HG03103 (cell line): Measurements from ENCODE around the gene MPL.

ENCODE experiments used
- ATAC-seq: cut with Tn5 transposase; IDR thresholded peaks from one replicate; pipeline ENCODE4 v1.9.1; 2021; ENCODE audit warnings: low read depth; ENCODE audit not compliant: unreplicated experiment

Gene MPL

DNA sequence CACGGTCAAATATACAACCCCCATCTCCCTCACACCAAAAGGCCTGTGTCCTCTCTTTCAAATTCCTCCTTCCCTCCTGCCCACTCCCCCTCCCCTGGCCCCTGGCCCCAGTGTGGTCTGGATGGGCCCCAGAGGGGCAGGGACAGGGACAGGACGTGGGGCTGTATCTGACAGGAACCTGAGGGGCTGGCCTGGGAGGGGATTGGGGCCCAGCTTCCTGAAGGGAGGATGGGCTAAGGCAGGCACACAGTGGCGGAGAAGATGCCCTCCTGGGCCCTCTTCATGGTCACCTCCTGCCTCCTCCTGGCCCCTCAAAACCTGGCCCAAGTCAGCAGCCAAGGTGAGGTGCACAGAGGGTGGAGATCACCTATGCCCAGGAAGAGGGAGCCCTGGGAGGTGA is at the start of gene MPL:
Gene MPL, plus strand, starts transcription at position 231 of the 400 bp plus-strand sequence. Its CDS starts 31 bp downstream, at position 262.
- ATAC-seq, result no peak

DNA sequence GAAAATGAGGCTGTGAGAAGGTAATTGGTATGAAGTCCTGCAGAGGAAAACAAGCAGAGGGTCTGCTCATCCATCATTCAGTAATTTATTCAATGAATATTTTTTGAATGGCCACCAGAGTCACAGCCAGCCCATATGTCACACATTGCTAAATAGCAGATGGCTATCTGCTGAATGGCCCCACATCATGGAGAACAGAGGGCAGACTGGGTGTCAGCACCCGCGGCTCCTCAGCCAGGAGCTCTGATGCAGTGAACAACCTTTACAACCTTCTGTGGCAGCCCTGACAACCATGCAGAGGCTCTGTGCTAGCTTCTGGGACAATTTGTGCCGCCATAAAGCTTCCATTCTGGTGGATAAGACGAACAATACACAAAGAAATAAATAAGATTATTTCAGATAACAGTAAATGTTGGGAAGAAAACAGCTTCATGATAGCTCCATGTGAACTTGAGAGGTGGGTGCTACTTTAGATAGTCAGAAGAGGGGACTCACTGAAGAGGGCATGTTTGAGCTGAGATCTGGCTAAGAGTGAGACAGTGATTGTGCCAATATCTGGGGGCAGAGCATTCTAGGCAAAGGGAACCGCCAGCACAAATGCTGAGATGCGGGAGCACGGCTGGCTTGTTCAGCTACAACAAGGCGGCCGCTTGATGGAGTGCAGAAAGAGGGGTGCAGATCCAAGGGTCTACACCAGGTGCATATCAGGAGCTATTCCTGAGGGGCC is 49.4 kb upstream of the MPL start:
- no peak for ATAC-seq

DNA sequence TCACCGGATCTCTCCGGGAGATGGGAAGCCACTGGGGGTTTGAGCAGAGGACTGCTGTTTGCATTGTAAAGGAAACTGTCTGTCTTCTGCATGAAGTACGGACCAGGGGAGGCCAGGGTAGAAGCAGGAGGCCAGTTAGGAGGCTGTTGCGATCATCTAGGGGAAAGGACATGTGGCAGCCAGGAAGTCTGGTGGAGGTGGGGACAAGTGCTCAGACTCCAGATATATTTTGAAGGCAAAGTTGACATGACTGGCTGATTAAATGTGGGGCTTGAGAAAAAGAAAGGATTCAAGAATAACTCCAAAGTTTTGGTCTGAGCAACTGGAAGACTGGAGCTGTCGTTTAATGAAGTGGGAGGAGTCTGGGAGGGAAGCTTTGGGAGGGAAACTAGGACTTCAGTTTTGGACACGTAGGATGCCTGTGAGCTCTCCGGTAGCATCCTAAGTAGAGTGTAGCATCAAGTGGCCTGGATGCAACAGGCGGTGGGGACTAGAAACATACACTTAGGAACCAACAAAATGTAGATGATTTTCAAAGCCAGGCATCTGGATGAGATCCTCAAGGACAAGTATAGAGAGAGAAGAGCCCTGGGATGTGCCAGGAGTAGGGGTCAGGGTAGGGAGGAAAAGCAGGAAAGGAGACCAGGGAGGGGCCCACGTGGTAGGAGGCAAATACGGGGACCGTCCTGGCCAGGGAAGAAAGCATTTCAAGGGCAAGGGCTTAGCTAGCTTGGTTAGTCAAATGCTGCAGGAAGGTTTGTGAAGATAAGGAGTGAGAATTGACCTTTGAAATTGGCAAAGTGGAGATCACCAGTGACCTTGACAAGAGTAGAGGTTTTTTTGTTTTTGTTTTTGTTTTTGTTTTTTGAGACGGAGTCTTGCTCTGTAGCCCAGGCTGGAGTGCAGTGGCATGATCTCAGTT is 48.6 kb upstream of the MPL start:
- no peak for ATAC-seq

DNA sequence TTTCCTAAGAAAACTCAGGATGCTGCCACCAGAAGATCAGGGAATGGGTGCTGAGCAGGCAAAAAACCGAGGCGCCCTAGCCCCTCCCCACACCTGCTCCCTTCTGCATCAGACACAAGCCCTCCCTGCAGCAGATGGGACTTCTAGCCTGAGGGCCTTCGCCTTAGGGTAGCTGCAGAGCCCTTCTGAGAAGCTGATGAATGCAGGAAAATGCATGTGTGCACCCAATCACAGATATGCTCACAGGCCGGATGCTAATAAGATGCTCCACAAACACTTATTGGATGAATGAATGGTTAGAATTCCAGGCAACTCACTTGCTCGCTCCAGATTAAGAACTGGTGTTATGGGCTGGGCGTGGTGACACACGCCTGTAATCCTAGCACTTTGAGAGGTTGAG is 45.4 kb upstream of the MPL start:
- no peak for ATAC-seq

DNA sequence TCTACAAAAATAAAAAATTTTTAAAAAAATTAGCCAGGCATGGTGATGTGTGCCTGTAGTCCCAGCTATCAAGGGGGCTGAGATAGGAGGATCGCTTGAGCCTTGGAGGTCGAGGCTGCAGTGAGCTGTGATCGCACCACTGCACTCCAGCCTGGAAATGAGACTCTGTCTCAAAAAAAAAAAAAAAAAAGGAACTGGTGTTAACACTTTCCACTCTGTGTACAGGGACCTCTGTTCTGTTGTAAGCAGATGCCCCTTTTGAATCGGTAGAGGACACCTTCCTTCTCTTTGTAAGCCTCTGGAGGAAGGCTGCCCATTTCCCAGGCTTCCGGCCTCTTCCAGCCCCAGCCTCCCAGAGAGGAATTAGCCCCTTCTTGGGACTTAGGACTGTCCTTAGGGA is 44.9 kb upstream of the MPL start:
- no peak for ATAC-seq

DNA sequence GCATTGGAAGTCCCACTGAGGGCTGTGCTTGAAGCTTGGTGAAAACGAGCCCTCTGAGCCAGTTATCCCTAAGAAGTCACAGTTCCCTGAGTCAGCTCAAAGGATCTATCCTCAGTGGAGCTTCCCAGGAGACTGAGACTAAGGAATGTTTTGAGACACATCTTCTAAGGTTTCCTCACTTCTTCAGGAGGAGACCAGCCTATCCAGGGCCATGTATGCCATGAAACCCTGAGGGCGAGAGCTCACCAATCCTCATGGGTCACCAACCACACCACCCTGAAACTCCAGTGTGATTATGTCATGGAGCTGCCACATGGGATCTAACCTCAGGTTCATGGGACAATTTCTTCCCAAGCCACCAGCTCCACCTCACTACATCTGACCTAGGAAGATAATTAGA is 44.4 kb upstream of the MPL start:
- ATAC-seq, result no peak

DNA sequence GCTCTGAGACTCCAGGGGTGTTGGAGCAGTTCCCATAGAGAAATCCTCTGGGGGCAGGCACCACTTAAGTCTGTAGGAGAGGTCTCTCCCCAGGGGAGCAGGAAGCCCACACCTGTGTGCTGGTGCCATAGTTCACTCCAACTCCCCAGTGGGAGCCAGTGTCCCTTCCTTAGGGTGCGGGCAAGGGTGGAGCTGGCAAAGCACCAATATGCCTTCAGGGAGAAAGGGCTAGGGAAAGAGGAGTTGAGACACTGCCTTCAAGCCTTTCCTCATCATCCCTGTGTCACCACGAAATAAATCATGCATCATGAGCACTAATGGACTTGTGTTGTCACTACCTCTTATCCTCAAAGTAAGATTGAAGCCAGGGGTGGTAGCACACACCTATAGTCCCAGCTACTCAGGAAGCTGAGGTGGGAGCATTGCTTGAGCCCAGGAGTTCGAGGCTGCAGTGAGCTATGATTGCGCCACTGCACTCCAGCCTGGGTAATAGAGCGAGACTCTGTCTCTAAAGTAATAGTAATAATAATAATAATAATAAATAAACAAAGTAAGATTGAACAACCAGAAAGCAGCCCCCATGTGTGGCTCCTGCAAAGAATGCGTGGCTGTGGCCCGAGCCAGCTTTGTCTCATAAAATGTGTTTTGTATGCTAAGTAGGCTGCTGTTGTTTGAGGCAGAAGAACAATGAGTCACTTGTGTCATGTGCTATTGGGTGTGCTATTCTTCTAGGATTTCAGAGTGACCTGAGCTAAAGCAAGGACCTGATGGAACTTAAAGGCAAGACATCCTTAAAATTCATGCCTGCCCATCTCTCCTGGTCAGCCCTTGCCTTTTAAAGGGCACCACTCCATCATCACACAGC is 43.5 kb upstream of the MPL start:
- no peak for ATAC-seq

DNA sequence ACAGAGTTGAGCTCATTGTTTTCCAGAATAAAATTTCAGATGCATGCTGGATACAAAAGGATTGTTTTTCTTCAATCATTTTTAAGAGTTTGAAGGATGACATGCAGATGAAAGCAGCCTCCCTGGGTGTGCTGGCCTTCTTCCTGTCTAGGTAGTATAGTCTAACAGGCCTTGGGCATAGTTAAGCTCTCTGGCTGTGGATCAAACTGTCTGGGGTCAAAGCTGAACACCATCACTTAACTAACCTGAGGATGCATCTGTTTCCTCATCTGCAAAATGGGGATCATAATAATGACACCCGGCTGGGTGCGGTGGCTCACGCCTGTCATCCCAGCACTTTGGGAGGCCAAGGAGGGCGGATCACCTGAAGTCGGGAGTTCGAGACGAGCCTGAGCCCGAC is 42.9 kb upstream of the MPL start:
- ATAC-seq, result no peak

DNA sequence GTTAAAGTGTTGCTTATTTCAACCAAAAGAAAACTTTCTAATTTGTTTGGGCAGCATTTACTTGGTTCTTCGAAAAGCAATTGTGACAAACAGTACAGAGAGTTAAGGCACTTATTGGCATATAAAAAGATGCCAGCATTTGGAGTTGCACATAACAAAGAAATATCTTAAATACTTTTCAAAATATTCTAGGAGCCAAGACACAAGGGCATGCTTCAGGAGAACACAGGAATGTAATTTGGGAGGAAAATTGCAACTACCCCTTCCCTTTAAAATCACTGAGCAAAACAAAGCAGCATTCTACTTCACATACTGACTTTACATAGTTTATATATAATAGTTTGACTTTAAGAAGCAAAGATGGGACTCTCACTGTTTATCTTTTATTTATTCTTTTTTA is 41.4 kb upstream of the MPL start:
- ATAC-seq, result no peak

DNA sequence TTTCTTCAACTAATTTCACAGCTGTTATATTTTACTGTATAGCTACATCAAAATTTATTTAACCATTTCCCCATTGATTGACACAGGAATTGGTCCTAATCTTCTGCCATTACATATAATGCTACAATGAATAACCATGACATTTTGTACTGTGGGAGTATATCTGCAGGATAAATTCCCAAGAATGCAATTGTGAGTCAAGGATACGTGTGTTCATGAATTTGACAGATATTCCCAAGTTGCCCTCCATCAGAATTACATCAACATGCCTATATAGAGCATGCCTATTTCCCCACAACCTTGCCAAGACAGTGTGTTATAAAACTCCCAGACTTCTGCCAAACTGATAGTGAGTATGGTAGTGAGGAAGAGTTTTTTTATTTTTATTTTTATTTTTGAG is 39.6 kb upstream of the MPL start:
- no peak for ATAC-seq

DNA sequence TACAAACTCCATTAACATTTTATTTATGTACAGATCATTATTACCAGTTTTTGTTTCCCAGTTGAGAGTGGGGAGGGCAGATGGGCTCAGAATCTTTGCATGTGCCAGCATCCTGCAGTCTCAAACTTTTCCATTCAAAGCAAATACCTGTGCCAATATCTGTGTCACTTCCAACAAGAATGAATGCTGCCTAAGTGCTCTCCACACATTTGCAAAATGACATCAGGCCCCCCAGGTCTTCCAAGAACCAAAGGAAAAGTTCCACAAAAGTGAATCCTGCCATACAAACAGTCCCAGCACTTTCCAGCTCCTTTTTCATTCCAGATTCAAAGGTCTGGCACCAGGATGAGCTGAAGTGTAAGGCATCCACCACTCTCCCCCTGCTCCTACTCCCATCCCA is 38.5 kb upstream of the MPL start:
- no peak for ATAC-seq

DNA sequence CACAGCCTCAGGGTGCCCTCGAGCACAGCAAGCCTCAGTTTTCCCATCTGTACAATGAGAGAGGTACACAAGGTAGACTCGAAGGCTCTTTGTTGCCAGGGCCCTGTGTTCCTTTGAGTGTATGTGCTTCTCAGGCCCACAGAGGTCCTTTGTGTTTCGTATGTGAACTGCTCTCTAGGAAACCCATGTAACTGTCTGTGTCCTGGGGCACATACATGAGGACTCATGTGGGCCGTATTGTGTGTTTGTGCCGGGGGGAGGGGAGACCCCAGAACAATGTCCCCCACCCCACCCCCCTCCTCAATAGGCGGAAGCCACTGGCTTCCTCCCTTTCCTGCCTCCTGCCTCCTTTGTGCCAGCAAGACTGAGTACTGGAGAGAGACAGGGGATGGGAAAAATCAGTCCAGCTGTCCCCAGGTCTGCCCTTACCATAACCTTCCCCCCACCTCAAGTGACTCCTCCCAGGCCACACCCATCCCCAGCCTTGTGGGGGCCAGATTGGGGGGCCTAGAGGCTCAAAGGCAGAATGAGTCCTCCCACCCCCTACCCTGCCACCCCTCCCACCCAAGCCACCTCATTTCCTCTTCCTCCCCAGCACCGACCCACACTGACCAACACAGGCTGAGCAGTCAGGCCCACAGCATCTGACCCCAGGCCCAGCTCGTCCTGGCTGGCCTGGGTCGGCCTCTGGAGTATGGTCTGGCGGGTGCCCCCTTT is 37.1 kb upstream of the MPL start, which contains the start of gene TIE1:
Gene TIE1, plus strand, starts transcription at position 605 of the 717 bp plus-strand sequence. Its CDS starts 90 bp downstream, at position 695.
- ATAC-seq, result no peak

DNA sequence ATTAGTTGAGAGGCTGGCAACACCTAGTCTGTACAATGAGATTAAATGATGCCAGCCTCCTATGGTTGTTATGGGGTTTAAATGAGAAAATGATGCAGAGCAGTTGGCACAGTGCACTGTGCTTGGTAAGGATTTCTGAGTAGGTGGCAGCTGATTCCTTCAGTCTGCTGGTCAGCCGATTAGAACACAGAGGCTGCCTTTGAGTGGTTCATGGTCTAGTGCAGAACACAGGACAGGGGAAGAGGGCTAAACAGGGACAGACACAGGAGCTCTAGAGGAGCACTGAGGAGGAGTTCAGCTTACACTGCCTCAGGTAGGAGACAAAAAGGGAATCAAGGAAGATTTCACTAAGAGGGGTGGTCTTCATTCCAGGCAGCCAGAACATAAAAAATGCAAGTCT is 35.4 kb upstream of the MPL start:
- no peak for ATAC-seq

DNA sequence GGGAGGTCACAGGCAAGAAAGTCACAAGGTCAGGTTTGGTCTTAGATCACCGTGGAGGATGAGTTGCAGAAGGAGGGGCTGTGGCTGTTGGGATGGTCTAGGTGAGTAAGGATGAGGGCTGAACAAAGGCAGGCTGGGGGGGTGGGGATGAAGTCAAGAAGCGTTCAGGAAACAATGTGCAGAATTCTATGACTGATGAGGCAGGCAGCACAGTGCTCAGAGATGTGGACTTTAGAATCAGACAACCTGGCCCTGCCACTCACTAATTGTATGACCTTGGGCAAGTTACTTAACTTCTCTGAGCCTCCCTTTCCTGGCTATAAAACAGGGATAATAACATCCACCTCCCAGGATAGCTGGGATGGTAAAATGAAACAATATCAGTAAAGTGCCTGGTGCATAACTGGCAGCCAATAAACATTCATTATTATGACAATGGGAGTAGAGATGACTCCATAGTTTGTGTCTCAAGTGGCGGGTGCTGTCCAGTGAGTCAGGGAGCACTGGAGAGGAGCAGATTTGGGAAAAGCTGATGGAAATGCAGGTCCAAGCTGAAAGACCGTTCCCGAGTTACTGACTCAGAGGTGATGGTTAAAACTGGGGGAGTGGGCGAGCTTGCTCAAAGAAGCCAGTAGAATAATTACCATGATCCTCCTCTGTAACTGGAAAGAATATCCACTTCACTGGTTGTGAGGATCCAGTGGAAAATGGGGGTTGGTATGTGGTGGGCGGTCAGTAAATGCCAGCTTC is 34.7 kb upstream of the MPL start:
- ATAC-seq, result no peak

DNA sequence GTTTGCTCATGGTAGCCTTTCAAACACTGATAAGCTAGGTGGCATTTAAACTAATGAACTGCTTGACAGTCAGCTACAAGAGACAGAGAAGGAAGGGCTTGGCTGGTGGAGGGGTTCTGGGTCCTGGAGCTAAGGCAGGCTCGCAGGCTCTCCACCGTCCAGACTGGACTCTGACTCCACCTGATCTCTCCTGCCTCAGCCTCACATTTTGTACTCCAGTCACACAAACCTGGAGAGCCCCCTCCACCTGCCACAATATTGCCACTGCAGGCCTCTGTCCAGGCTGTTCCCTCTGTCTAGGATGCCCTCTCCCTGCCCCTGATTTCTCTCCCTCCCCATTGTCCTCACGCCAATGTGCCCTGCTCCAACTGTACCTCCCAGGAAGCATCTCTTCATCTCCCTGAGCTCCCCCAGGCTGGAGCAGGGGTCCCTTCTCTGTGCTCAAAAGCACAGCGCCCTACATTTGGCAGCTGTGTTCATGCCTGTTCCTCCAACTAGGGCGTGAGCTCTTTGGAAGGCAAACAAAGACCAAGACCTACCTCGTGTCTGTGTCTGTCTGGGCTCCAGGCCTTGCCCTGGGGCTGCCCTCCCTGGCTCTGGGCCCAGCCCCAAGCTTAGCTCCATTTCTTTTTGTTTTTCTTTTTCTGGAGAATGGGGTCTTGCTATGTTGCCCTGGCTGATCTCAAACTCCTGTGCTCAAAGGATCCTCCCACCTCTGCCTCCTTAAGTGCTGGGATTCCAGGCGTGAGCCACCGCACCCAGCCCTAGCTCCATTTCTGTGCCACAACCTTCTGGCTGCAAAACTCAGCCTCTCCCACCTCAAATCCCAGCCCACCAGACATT is 33.9 kb upstream of the MPL start:
- ATAC-seq, result no peak

DNA sequence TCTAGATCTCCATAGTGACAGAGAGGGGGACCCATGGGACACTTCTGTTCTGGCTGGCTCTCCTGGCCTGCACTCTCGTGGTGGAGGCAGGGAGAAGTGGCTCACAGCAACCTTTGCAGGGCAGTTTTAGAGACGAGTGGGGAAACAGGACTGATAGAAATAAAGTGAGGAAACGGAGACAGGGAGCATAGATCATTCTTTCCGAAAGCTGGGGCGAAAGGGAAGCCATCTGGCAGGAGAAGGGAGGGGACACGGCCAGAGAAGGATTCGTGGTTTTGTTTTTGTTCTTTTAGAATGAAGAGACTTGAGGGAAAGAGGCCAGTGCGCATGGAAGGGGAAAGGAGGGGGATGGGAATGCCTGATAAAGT is 33.3 kb upstream of the MPL start:
- ATAC-seq, result no peak

DNA sequence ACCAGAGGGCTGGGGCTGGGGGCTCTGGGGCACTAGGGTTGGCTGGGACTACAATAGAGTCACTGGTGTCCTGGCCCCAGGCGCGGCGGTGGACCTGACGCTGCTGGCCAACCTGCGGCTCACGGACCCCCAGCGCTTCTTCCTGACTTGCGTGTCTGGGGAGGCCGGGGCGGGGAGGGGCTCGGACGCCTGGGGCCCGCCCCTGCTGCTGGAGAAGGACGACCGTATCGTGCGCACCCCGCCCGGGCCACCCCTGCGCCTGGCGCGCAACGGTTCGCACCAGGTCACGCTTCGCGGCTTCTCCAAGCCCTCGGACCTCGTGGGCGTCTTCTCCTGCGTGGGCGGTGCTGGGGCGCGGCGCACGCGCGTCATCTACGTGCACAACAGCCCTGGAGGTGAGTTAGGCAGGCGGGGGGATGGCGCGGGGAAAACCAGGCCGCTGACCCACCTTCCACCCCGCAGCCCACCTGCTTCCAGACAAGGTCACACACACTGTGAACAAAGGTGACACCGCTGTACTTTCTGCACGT is 32.8 kb upstream of the MPL start:
- ATAC-seq, result no peak

DNA sequence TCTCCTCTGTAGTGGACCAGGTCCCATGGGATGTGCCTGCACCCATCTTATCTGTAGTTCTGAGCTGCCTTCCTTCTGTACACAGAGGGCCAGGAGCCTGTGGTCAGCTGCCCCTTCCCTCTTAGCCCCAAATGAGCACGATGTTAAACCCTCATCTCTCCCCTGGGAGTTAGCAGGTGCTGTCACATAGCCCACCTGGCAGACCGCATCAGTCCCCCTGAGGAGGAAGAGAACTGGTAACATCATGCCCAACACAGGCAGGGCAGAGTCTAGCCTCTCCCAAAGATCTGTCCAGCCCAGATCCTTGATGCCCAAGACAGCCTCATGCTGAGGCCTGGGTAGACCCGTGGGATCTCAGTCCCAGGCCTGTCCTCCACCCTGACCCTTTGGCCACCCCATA is 32.2 kb upstream of the MPL start:
- no peak for ATAC-seq
